Adipose tissue (tissue), 3 donors: ENCODE measurements around the gene ADD3. TPM values are rescaled to one million over a fixed set of nuclear protein-coding genes. Genes with fewer than 3 reads are reported as not detected.

ENCODE experiments used
- H3K27ac ChIP-seq: one replicate; pipeline ENCODE4 v1.5.1; 2013; ENCODE audit warnings: low read depth, low read length
- WGBS, 3 donors: extraction: QIAGEN DNeasy Blood & Tissue Kit; methylation state at CpG; one replicate each; pipeline ENCODE4 v1.1.7; 2013; 5-methylcytosine and 5-hydroxymethylcytosine counted together
- polyA plus RNA-seq, 3 donors: library from polyadenylated mRNA; stranded (reverse); fragments of 200-250 nt; gene quantifications; one replicate each; pipeline ENCODE4 v1.2.3, GENCODE V29; 2013
- donor health status: healthy with polysubstance abuse.
- donor health status: Bipolar disorder and iron deficiency.
- donor health status: healthy.

Gene ADD3
- polyA plus RNA-seq, result 100 to 1,000 TPM in 1 of 3 donors, 10 to 100 TPM in 2; 26.1 to 131 (median 39.8) TPM

- WGBS, 3 donors, result 0 to 1% (median 1%) methylated on average over 47 to 83 of the region's 83 CpGs
- peak within 1 kb of the TSS; percentile 47 for H3K27ac ChIP-seq
Measured at GRCh38 chr10:110007701-110008517, at the start of gene ADD3. ADD3 (plus strand) TSS chr10:110007984; CDS start chr10:110100654, 92,670 bp downstream.

- H3K27ac ChIP-seq, result no peak overlapping the region
- 46 to 98% (median 94%) methylated on average over 2 of the region's 2 CpGs for WGBS, 3 donors
Measured at GRCh38 chr10:109958059-109958458, 49.7 kb upstream of the ADD3 start.

GRCh38 chr10:109959259-109960145 is 48.3 kb upstream of the ADD3 start:
- WGBS, 3 donors, result 85 to 90% (median 87%) methylated on average over 8 of the region's 8 CpGs
- H3K27ac ChIP-seq, result no peak overlapping the region

DNA sequence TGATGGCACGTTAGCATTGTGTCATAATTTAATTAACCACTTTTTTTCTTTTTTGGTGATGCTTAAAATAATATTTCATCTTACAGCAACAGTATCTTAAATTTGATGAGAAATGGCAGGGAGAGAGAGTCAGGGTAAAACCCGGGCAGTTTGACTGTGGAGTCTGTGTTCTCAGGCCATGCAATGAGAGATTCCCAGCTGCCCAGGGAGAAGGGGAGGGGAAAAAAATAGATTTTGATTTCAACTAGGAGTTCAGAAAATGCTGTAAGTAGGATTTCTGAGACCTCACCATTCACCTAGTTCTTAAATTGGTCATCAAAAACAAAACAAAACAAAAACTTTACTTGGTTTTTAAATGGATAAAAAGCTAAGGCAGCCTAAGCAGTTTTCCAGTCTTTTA is 47.1 kb upstream of the ADD3 start:
- H3K27ac ChIP-seq, result no peak overlapping the region
- 63 to 76% (median 73%) methylated on average over 2 of the region's 2 CpGs for WGBS, 3 donors

DNA sequence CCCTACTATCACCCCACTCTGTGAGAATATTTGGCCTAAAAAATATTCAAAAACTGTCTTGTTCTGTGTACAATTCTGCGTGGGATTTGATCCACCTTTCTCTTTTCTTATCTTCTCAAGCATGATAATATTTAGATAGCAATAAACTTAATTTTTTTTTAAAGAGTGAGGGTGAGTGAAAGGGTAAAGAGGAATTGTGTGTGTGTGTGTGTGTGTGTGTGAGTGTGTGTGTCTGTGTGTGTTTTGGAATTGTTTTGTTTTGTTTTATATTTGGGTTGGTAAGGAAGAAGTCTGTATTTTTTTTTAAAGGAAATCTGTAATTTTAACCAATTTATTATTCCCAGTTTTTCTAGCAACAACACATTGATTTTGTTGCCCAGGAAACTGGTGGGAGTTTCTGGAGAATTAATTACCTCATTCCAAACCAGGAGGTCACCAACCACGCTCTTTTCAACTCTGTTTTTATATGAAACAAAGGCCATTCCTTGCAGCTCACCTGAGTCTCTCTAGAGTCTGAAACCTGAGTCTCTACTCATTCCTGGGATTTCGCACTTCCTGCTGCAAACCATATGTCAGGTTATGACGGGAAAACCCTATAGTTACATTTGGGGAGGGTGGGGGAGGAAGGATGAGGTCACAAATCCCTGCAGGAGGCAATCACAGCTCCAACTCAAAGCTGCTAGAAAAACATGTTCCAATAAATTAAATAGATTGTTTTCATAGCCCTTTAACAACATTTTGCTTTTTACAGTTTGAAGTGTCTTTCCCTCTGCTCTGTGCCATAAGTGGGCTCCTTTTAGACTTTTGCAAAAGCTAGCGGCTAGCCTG is 46.4 kb upstream of the ADD3 start:
- 43 to 65% (median 63%) methylated on average over 5 of the region's 5 CpGs for WGBS, 3 donors
- no peak overlapping the region for H3K27ac ChIP-seq

GRCh38 chr10:109962247-109962646 is 45.5 kb upstream of the ADD3 start:
- WGBS, 3 donors, result 89 to 100% (median 100%) methylated on average over 1 of the region's 1 CpG
- no peak overlapping the region for H3K27ac ChIP-seq

DNA sequence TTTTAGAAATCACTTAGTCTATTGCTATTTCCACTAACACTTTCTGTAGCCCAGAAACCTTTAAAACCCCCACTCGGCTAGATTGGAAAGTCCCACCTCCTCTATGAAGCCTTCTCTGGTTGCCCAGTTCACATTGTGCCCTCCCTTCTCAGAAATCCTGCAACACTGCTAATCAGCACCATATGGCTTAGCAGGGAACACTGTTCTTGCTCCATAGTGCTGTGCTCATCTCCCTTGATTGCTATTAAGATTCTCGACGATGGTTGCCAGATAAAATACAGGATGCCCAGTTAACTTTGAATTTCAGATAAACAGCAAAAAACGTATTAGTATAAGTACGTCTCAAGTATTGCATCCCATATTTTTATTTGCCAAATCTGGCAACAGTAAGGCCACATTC is 44.3 kb upstream of the ADD3 start:
- H3K27ac ChIP-seq, result no peak overlapping the region
- 62 to 80% (median 78%) methylated on average over 5 of the region's 5 CpGs for WGBS, 3 donors

DNA sequence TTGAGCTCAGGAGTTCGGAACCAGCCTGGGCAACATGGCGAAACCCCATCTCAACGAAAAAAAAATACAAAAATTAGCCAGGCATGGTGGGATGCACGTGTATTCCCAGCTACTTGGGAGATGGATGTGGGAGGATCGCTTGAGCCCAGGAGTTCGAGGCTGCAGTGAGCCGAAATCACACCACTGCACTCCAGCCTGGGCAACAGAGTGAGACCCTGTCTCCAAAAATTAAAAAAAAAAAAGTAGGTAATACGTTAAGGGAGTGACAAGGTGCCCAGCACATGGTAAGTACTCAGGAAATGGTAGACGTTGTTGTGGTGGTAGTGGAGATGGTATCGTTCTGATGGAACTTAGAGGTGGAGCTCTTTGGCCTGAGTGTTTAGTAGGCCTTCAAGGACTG is 43.5 kb upstream of the ADD3 start:
- 89% methylated on average over 10 of the region's 10 CpGs for WGBS, 3 donors
- no peak overlapping the region for H3K27ac ChIP-seq

- 24 to 57% (median 47%) methylated on average over 9 of the region's 9 CpGs for WGBS, 3 donors
Measured at GRCh38 chr10:109966961-109967738, 40.6 kb upstream of the ADD3 start.

DNA sequence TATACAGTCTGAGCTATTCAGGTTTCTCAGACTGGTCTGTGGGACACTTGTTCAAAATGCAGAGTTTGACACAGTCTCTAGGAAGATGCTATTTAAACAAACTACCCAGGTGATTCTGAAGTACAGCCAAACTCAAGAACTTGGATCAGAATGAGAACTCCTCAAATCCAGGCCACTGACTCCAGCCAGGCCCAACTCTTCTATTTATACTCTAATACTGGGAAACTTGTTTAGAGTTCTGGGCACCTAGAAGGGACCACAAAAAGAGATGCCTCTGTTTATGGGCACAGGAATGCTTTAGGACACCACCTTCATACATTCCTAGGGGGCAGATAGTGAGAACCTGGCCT is 40.1 kb upstream of the ADD3 start:
- no peak overlapping the region for H3K27ac ChIP-seq

More at GRCh38 chr10:109966961-109967738, 40.6 kb upstream of the ADD3 start:
- no peak overlapping the region for H3K27ac ChIP-seq

DNA sequence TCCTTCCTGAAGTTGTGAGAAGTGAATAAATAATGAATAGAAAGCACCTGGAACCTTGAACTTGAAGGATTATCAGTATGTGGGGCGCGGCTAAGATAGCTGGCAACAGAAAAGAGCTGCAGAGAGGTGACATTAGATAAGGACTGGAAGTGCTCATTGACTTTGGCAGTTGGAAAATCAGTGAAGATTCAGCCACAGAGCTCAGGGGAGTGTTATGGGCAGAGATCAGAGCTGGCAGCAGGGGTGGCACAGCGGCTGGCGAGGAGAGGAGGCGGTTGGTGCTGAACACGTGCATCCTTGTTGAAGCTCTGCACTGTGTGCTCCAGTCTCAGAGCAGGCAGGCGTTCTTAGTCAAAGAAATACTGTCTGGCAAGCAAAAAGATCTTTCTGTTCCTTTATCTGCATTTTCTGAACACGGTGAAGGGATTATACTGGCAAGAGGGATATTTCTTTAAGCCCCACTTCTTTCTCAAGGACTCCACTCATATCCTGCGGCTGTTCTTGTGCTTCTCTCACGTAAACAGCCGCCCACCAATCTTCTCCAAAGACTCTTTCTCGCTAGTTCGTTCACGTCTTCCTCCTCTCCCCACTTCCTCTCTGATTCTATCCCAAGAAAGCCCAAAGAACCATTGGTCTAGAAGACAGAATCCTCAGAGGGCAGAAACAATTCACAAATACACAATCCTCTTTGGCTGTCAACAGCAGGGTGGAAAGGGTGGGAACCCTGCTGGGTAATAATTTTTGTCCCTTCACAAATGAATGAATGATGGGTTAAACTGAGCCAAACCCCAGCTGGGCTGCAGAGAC is 38.6 kb upstream of the ADD3 start:
- 55 to 76% (median 68%) methylated on average over 14 of the region's 14 CpGs for WGBS, 3 donors
- H3K27ac ChIP-seq, result no peak overlapping the region

GRCh38 chr10:109969760-109970346 is 37.9 kb upstream of the ADD3 start:
- H3K27ac ChIP-seq, result no peak overlapping the region
- WGBS, 3 donors, result 61 to 71% (median 65%) methylated on average over 8 of the region's 8 CpGs

GRCh38 chr10:109971634-109972033 is 36.1 kb upstream of the ADD3 start:
- 29 to 81% (median 75%) methylated on average over 3 of the region's 3 CpGs for WGBS, 3 donors
- no peak overlapping the region for H3K27ac ChIP-seq

DNA sequence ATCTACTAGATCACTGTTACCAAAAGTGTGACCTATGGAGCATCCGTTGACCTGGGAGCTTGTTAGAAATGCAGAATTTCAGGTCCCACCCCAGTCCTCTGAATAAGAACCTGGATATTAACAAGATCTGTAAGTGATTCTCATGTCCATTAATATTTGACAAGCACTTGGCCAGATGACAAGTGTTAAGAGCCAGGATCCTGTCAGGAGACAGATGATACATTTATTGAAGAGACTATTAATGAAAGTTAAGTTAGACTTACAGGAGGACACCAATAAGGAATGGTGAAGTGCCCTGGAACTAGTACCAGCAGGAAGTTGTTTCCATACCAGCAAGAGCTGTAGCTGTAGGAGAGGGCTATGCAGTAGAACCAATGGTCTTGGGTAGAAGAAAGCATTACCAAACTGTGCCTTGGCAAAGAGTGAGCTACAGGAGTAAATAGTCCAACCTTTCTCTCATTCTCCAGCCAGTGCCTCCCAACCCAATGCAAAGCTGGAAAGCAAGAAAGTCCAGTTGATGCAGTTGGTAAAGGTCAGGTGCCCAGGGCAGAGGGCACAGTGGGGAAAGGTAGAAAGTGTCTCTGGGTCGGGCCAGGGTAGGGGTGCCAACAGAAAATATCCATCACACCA is 35.3 kb upstream of the ADD3 start:
- WGBS, 3 donors, result 91 to 95% (median 95%) methylated on average over 2 of the region's 2 CpGs
- H3K27ac ChIP-seq, result no peak overlapping the region

- WGBS, 3 donors, result 72 to 88% (median 87%) methylated on average over 3 of the region's 3 CpGs
- no peak overlapping the region for H3K27ac ChIP-seq
Measured at GRCh38 chr10:109973326-109973829, 34.4 kb upstream of the ADD3 start.

DNA sequence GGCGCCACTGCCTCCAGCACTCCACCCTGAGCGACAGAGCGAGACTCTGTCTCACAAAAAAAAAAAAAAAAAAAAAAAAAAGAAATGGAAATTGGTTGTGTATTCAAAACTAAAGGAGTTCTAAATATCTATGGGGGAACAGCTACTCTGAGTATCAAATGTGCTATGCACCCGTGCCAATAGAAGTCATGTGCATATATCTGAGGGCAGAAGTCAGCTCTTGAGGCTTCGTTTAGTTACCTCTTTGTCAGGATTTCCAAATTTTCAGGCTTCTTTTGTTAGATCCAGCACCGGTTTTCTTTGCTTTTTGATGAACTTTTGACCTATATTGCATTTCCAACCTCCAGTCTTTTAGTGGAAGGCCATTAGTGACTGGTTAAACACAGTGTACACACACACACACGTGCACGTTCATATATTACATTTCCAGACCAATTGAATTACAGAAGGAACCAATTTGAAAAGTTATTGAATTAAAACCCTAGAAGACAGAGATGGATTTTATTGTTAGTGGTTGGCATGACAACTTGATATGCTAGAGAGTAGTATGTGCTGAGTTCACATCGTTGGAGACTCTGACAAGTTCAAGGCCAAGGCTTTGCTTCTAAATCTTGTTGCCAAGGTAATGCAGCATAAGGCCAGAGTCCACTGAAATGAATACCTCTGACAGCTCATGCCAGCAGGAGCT is 33.1 kb upstream of the ADD3 start:
- no peak overlapping the region for H3K27ac ChIP-seq
- WGBS, 3 donors, result 46 to 81% (median 78%) methylated on average over 9 of the region's 9 CpGs
